NB4 (cell line): ENCODE measurements around the gene DCUN1D4.
"Not testable (repeated sequence)": the region's sequence is repeated elsewhere in the genome, so short reads cannot be mapped to it uniquely, and the experiment has no call there.

Experiments used
- DNase-seq: peaks from one replicate; pipeline ENCODE4 v3.0.0; 2010; ENCODE audit warnings: low read depth
- H3K4me3 ChIP-seq: one replicate; pipeline ENCODE4 v1.5.1; 2011; ENCODE audit warnings: mild to moderate bottlenecking, low read depth, low read length, moderate library complexity
- MYC ChIP-seq: IDR thresholded peaks from 2 replicates; pipeline ENCODE4 v1.6.1; 2011; ENCODE audit warnings: low read depth, low read length
- POLR2A ChIP-seq: IDR thresholded peaks from 2 replicates; pipeline ENCODE4 v1.6.1; 2011; ENCODE audit warnings: mild to moderate bottlenecking; ENCODE audit not compliant: insufficient read length; ENCODE audit errors: extremely low read depth
- TF ChIP-seq, protein P1 (sequence below): IDR thresholded peaks from 2 replicates; pipeline ENCODE4 v1.6.1; 2011; ENCODE audit warnings: low read depth, low read length
- TF ChIP-seq, protein P2 (sequence below): IDR thresholded peaks from one replicate; pipeline ENCODE4 v1.5.1; 2012; ENCODE audit warnings: low read depth, low read length

Gene DCUN1D4

DNA sequence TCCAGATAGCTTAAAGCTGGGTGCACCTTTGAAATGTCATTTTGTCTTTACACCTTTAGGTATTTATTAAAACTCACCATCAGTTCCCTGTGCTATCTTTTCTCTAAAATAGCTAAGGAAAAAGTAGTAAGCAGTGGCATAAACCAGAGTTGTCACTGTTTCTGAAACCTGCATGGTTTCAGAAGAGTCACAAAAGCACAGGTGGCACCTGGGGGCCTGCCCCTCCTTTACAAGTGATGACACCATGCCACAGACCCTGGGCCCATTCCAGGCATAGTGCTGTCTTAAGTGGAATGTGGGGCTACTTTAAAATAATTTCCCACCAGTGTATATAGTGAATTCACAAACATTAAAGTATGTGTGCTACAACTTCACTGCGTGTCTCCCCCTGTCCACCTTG is 47.8 kb downstream of the DCUN1D4 start:
- no peak for DNase-seq
- TF ChIP-seq, protein P1, sequence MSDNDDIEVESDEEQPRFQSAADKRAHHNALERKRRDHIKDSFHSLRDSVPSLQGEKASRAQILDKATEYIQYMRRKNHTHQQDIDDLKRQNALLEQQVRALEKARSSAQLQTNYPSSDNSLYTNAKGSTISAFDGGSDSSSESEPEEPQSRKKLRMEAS: no peak
- TF ChIP-seq POLR2A (no peak), MYC (no peak)
- TF ChIP-seq, protein P2, sequence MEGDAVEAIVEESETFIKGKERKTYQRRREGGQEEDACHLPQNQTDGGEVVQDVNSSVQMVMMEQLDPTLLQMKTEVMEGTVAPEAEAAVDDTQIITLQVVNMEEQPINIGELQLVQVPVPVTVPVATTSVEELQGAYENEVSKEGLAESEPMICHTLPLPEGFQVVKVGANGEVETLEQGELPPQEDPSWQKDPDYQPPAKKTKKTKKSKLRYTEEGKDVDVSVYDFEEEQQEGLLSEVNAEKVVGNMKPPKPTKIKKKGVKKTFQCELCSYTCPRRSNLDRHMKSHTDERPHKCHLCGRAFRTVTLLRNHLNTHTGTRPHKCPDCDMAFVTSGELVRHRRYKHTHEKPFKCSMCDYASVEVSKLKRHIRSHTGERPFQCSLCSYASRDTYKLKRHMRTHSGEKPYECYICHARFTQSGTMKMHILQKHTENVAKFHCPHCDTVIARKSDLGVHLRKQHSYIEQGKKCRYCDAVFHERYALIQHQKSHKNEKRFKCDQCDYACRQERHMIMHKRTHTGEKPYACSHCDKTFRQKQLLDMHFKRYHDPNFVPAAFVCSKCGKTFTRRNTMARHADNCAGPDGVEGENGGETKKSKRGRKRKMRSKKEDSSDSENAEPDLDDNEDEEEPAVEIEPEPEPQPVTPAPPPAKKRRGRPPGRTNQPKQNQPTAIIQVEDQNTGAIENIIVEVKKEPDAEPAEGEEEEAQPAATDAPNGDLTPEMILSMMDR: no peak
- no peak overlapping the region for H3K4me3 ChIP-seq

DNA sequence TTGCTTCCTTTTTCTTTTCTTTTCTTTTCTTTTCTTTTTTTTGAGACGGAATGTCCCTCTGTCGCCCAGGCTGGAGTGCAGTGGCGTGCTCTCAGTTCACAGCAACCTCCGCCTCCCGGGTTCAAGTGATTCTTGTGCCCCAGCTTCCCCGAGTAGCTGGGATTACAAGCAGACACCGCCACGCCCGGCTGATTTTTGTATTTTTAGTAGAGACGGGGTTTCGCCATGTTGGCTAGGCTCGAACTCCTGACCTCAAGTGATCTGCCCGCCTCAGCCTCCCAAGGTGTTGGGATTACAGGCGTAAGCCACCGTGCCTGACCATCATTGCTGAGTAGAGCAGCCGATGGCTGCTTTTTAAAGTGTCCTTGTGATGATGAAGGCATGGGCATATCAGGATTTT is 50.4 kb downstream of the DCUN1D4 start:
- DNase-seq, H3K4me3 ChIP-seq: not testable (repeated sequence)

DNA sequence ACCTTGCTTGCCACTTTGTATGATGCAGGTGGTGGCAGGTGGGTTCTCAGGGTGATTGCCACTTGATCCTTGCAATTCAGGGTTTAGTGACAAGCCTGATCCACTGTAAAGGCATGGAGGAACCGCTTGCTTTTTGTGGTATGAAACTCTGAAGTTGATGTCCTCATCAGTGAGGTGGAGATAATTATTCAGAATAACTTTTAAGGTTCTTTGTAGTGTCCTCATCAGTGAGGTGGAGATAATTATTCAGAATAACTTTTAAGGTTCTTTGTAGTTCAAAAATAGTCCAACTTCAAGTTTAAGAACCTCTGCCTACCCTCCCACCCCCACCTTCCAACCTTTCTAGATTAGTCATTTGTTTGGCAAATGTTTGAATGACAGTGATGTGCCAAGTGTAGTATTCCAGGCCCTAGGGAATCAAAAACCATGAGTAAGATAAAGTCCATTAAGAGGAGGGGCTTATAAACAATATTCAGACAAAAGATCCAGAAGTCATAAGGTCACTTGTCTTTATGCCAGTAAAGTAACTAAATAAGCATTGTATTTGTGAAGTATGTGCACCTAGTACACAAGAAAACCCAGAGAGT is 51.2 kb downstream of the DCUN1D4 start:
- no peak for TF ChIP-seq MYC
- TF ChIP-seq POLR2A: no peak
- TF ChIP-seq, protein P1: no peak
- TF ChIP-seq, protein P2: no peak
- DNase-seq: no peak
- no peak overlapping the region for H3K4me3 ChIP-seq

DNA sequence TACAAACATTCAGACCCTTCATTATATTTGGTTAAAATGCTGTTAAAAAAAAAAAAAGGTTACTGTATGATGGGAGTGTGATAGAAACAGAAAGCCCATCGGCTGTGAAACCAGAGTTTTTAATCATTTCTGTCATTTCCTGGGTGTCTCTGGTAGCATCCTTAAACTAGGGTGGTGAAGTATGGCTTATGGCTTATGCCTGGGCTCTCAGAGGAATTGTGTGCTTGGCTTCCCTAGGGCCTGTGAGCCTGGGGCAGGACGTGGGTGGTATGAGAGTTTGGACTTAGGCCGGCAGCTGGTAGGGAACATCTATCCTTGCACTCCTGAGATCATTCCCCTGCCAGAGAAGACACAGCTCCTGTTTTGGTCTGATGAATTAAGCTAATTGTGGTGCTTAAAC is 52.2 kb downstream of the DCUN1D4 start:
- no peak overlapping the region for H3K4me3 ChIP-seq
- TF ChIP-seq, protein P1: no peak
- no peak for TF ChIP-seq POLR2A
- TF ChIP-seq, protein P2: no peak
- no peak for TF ChIP-seq MYC
- no peak for DNase-seq

DNA sequence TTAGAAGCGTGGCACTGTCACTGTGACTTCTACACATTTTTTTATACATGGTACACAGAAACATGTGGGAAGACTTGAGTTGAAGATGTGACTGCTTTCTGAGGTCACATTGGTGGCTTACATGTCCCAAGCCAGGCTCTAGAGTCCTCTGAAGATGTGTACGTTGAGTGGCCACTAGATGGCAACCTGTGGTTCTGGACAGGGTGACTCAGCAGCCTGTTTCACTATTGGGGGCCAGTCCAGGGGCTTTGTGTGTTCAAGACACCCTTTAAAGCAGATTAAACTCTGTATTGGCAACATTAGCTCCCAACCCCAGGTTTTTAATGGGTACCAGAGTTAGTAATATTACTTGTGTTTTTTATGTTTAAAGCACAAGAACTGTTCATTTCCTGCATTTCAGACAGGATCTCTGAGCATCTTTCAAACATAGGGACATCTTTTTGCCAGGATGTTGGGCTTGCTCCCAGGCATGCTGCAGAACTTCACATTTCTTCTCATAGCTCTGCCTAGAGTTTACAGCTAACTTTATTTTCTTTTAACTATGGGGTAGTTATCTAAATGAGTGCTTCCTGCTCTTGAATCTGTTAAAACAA is 53.0 kb downstream of the DCUN1D4 start:
- TF ChIP-seq, protein P2: peak; percentile 91
- TF ChIP-seq POLR2A (no peak), MYC (no peak)
- TF ChIP-seq, protein P1: no peak
- no peak overlapping the region for H3K4me3 ChIP-seq
- DNase-seq: peak; percentile 81

DNA sequence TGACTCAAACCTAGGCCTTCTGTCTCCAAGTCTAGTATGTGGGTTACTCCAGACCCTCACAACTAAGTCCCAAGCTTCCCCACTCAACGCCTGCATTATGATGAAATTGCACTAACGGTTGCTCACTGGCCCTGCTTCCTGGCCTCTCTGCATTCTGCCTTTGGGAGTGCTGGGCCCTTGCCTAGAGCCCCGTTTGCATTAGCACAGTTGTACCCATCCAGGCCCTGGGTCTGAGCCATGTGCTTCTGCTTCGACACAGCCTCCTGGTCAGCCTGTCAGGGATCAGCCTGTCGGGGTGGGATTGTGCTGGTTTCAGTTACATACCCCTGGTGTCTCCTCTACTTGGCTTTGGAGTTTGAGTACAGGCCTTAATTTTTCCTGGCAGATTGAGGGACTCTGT is 58.4 kb downstream of the DCUN1D4 start:
- H3K4me3 ChIP-seq: no peak overlapping the region
- no peak for TF ChIP-seq POLR2A
- TF ChIP-seq, protein P2: no peak
- TF ChIP-seq, protein P1: no peak
- TF ChIP-seq MYC: no peak
- DNase-seq: peak; percentile 47
